ENCODE measurements around the gene RFLNA. TPM values are rescaled to one million over a fixed set of nuclear protein-coding genes. Genes with fewer than 3 reads are reported as not detected.
A peak's percentile ranks its signal among the peaks of the same experiment; 100 is the strongest.

The RFLNA gene
- total RNA-seq, 1 experiment from 2014 or later: 5.4 TPM

DNA sequence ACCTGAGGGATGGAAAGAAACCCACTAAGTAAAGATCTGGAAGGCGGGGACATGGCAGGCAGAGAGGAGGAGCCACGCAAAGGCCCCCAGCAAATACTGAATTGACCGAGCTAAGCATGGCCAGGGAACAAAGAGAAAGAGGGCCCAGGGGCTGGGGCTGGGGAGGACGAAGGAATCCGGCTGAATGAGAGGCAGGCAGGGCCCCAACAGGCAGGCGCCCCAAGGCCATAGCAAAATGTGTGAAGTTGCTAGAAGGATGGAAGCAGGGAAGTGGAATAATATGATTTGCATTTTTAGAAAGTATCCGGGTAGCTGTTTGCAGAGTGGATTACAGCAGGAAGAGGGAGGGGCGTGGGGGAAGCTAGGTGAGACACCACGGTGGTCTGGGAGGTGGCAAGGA lies 49.1 kb downstream of the RFLNA start:
- BruUV-seq (replicated peaks): no TSS peak
- in situ Hi-C loops (cut with HindIII; ENCODE audit: low pct_unique_long_range_greater_than_20kb, low sequenced_read_pairs) (no loop called here), intact Hi-C loops (cut with micrococcal nuclease; ENCODE audit: unreplicated experiment) (no loop called here)
- H3K9me3 ChIP-seq (ENCODE audit: control insufficient read depth, insufficient read depth, low read depth, low read length): no peaks in the 10 kb centered on the region
- no peak for ATAC-seq
- CTCF ChIA-PET: no interaction called here
- peaks cover 17% of the 10 kb centered on the region for H3K36me3 ChIP-seq (ENCODE audit: control insufficient read depth, insufficient read depth, low read length)
- H3K4me1 ChIP-seq (ENCODE audit: control insufficient read depth, insufficient read depth, low read length): no peaks in the 10 kb centered on the region
- H3K4me3 ChIP-seq (ENCODE audit: low read depth in 2 of 2, low read length in 2 of 2): no peak overlapping the region
- H3K27me3 ChIP-seq (ENCODE audit: control insufficient read depth, insufficient read depth, low read length): no peaks in the 10 kb centered on the region
- no peak for DNase-seq (ENCODE audit: low read depth, low spot score)
- no peak overlapping the region for H3K27ac ChIP-seq (ENCODE audit: low read length)
- TF ChIP-seq TCF7L2 (IDR thresholded peaks at IDR 0.05; ENCODE audit: low read depth, low read length) (no peak), POLR2AphosphoS5 (IDR thresholded peaks at IDR 0.05; ENCODE audit: low read depth, low read length) (no peak), SIN3A (IDR thresholded peaks at IDR 0.05; ENCODE audit: borderline replicate concordance, insufficient read depth, low read depth, low read length) (no peak)
- TF ChIP-seq, protein P1, sequence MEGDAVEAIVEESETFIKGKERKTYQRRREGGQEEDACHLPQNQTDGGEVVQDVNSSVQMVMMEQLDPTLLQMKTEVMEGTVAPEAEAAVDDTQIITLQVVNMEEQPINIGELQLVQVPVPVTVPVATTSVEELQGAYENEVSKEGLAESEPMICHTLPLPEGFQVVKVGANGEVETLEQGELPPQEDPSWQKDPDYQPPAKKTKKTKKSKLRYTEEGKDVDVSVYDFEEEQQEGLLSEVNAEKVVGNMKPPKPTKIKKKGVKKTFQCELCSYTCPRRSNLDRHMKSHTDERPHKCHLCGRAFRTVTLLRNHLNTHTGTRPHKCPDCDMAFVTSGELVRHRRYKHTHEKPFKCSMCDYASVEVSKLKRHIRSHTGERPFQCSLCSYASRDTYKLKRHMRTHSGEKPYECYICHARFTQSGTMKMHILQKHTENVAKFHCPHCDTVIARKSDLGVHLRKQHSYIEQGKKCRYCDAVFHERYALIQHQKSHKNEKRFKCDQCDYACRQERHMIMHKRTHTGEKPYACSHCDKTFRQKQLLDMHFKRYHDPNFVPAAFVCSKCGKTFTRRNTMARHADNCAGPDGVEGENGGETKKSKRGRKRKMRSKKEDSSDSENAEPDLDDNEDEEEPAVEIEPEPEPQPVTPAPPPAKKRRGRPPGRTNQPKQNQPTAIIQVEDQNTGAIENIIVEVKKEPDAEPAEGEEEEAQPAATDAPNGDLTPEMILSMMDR (IDR thresholded peaks at IDR 0.05): no peak
- TF ChIP-seq, protein P2, sequence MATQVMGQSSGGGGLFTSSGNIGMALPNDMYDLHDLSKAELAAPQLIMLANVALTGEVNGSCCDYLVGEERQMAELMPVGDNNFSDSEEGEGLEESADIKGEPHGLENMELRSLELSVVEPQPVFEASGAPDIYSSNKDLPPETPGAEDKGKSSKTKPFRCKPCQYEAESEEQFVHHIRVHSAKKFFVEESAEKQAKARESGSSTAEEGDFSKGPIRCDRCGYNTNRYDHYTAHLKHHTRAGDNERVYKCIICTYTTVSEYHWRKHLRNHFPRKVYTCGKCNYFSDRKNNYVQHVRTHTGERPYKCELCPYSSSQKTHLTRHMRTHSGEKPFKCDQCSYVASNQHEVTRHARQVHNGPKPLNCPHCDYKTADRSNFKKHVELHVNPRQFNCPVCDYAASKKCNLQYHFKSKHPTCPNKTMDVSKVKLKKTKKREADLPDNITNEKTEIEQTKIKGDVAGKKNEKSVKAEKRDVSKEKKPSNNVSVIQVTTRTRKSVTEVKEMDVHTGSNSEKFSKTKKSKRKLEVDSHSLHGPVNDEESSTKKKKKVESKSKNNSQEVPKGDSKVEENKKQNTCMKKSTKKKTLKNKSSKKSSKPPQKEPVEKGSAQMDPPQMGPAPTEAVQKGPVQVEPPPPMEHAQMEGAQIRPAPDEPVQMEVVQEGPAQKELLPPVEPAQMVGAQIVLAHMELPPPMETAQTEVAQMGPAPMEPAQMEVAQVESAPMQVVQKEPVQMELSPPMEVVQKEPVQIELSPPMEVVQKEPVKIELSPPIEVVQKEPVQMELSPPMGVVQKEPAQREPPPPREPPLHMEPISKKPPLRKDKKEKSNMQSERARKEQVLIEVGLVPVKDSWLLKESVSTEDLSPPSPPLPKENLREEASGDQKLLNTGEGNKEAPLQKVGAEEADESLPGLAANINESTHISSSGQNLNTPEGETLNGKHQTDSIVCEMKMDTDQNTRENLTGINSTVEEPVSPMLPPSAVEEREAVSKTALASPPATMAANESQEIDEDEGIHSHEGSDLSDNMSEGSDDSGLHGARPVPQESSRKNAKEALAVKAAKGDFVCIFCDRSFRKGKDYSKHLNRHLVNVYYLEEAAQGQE (IDR thresholded peaks at IDR 0.05; ENCODE audit: insufficient read depth in 1 of 2, low read depth in 2 of 2, low read length in 1 of 2): no peak
- POLR2A ChIA-PET: no interaction called here

DNA sequence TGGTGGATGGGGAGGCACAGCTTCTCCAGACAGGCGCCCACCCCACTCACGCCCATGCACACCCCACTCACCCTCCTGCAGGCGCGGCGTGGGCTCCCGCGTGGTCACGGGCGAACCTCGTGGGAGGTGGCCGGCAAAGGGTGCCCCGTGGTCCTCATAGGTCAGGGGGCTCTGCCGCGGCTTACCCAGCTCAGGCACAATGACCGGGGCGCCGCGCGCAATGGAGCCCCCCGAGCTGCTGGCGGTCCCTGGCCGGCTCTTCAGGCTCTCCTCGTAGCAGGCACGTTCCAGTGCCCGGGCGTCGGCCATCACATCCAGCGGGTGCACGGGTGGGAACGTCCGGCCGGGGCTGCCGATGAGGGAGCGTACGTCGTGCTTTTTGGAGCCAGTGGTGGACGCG lies 49.6 kb downstream of the RFLNA start:
- H3K9me3 ChIP-seq (ENCODE audit: control insufficient read depth, insufficient read depth, low read depth, low read length): no peaks in the 10 kb centered on the region
- intact Hi-C loops (cut with micrococcal nuclease; ENCODE audit: unreplicated experiment): no loop called here
- no TSS peak for BruUV-seq (replicated peaks)
- in situ Hi-C loops (cut with HindIII; ENCODE audit: low pct_unique_long_range_greater_than_20kb, low sequenced_read_pairs): no loop called here
- H3K4me1 ChIP-seq (ENCODE audit: control insufficient read depth, insufficient read depth, low read length): no peaks in the 10 kb centered on the region
- ChIA-PET CTCF (no interaction called here), POLR2A (no interaction called here)
- ATAC-seq (no peak), DNase-seq (ENCODE audit: low read depth, low spot score) (no peak)
- H3K4me3 ChIP-seq (ENCODE audit: low read depth in 2 of 2, low read length in 2 of 2): no peak overlapping the region
- peaks cover 17% of the 10 kb centered on the region for H3K36me3 ChIP-seq (ENCODE audit: control insufficient read depth, insufficient read depth, low read length)
- TF ChIP-seq POLR2AphosphoS5 (IDR thresholded peaks at IDR 0.05; ENCODE audit: low read depth, low read length): no peak
- no peaks in the 10 kb centered on the region for H3K27me3 ChIP-seq (ENCODE audit: control insufficient read depth, insufficient read depth, low read length)
- no peak overlapping the region for H3K27ac ChIP-seq (ENCODE audit: low read length)

DNA sequence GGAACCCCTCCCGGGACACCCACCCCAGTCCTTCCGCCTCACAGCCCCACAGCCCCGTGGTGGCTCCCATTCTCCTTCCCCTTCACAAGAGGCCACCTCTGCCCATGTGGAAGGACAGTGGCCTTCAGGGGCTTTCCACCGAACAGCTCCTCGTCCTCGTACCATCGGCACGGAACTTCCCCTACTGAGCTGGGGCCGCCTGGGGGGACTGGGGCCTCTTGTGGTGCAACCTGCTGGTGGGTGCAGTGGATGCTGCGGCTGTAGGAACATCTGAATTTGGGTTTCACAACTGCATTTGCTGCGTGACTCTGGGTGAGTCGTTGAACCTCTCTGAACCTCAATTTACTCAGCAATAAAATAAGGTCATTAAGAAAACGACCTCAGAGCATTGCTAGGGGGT lies 50.9 kb downstream of the RFLNA start:
- intact Hi-C loops (cut with micrococcal nuclease; ENCODE audit: unreplicated experiment) (no loop called here), in situ Hi-C loops (cut with HindIII; ENCODE audit: low pct_unique_long_range_greater_than_20kb, low sequenced_read_pairs) (no loop called here)
- Histone ChIP-seq H3K4me1 (ENCODE audit: control insufficient read depth, insufficient read depth, low read length) (no peaks in the 10 kb centered on the region), H3K4me3 (ENCODE audit: low read depth in 2 of 2, low read length in 2 of 2) (no peak overlapping the region), H3K36me3 (ENCODE audit: control insufficient read depth, insufficient read depth, low read length) (peaks cover 19% of the 10 kb centered on the region), H3K9me3 (ENCODE audit: control insufficient read depth, insufficient read depth, low read depth, low read length) (no peaks in the 10 kb centered on the region), H3K27ac (ENCODE audit: low read length) (no peak overlapping the region), H3K27me3 (ENCODE audit: control insufficient read depth, insufficient read depth, low read length) (no peaks in the 10 kb centered on the region)
- BruUV-seq (replicated peaks): TSS peak; percentile 31
- DNase-seq (ENCODE audit: low read depth, low spot score) (no peak), ATAC-seq (no peak)
- no peak for TF ChIP-seq SIN3A (IDR thresholded peaks at IDR 0.05; ENCODE audit: borderline replicate concordance, insufficient read depth, low read depth, low read length)
- TF ChIP-seq TCF7L2 (IDR thresholded peaks at IDR 0.05; ENCODE audit: low read depth, low read length): no peak
- TF ChIP-seq POLR2AphosphoS5 (IDR thresholded peaks at IDR 0.05; ENCODE audit: low read depth, low read length): no peak
- TF ChIP-seq, protein P1 (IDR thresholded peaks at IDR 0.05): no peak
- TF ChIP-seq, protein P2 (IDR thresholded peaks at IDR 0.05; ENCODE audit: insufficient read depth in 1 of 2, low read depth in 2 of 2, low read length in 1 of 2): no peak
- ChIA-PET POLR2A (no interaction called here), CTCF (no interaction called here)
